Neuronal stem cell (in vitro differentiated cells): ENCODE data around the gene GPHN.

Source experiments
- DNase-seq: peaks from one replicate; pipeline ENCODE4 v3.0.0-alpha.2; 2013; ENCODE audit warnings: low spot score
- H2AFZ ChIP-seq: one replicate; pipeline ENCODE4 v1.6.1; 2013; ENCODE audit warnings: mild to moderate bottlenecking, low read length, inconsistent platforms
- H2AK5ac ChIP-seq: 2 replicates; pipeline ENCODE4 v1.6.1; 2013; ENCODE audit warnings: low read depth, mild to moderate bottlenecking, inconsistent platforms, low read length, moderate library complexity, mixed read lengths
- H2BK120ac ChIP-seq: 2 replicates; pipeline ENCODE4 v1.6.1; 2013; ENCODE audit warnings: low read depth, mild to moderate bottlenecking, inconsistent platforms, low read length, moderate library complexity, mixed read lengths
- H2BK12ac ChIP-seq: one replicate; pipeline ENCODE4 v1.6.1; 2013; ENCODE audit warnings: low read length, inconsistent platforms
- H2BK15ac ChIP-seq: 2 replicates; pipeline ENCODE4 v1.6.1; 2013; ENCODE audit warnings: mild to moderate bottlenecking, low read length, inconsistent platforms, mixed read lengths
- H2BK5ac ChIP-seq: one replicate; pipeline ENCODE4 v1.6.1; 2013; ENCODE audit warnings: inconsistent platforms, mild to moderate bottlenecking, low read length, moderate library complexity
- H3K14ac ChIP-seq: one replicate; pipeline ENCODE4 v1.6.1; 2013; ENCODE audit warnings: low read length, inconsistent platforms
- H3K18ac ChIP-seq: 2 replicates; pipeline ENCODE4 v1.6.1; 2013; ENCODE audit warnings: low read length, inconsistent platforms
- H3K23ac ChIP-seq: 2 replicates; pipeline ENCODE4 v1.6.1; 2013; ENCODE audit warnings: low read depth, mild to moderate bottlenecking, mixed read lengths, low read length, inconsistent platforms; ENCODE audit not compliant: poor library complexity
- H3K27ac ChIP-seq: replicated peaks from 3 replicates; pipeline ENCODE4 v1.5.1; 2013; ENCODE audit warnings: low read length, inconsistent platforms
- H3K27me3 ChIP-seq, 3 experiments: 2 replicates each; pipeline ENCODE4 v1.6.1; 2013; ENCODE audit warnings: low read length in 3 of 3, mild to moderate bottlenecking in 2 of 3, inconsistent platforms in 1 of 3, low read depth in 1 of 3, mixed read lengths in 1 of 3, moderate library complexity in 1 of 3; ENCODE audit not compliant: control insufficient read depth in 3 of 3, insufficient read depth in 3 of 3
- H3K36me3 ChIP-seq, 2 donors: replicated peaks in 1 of 2; 2 replicates each; pipeline ENCODE4 v1.6.1; 2013; ENCODE audit warnings: low read length in 2 of 2; ENCODE audit not compliant: control insufficient read depth in 2 of 2, insufficient read depth in 2 of 2
- H3K4ac ChIP-seq: 2 replicates; pipeline ENCODE4 v1.6.1; 2013; ENCODE audit warnings: inconsistent platforms, mild to moderate bottlenecking, low read length, moderate library complexity
- H3K4me1 ChIP-seq, 2 donors: 1 replicate in 1 of 2; 2 replicates in 1 of 2; pipeline ENCODE4 v1.6.1; 2013; ENCODE audit warnings: low read length in 2 of 2, low read depth in 1 of 2; ENCODE audit not compliant: control insufficient read depth in 2 of 2, insufficient read depth in 1 of 2
- H3K4me2 ChIP-seq: one replicate; pipeline ENCODE4 v1.6.1; 2013; ENCODE audit warnings: mild to moderate bottlenecking, low read length, inconsistent platforms; ENCODE audit not compliant: insufficient read depth, poor library complexity, severe bottlenecking
- H3K4me3 ChIP-seq, 2 donors: 2 replicates each; pipeline ENCODE4 v1.5.1; 2013; ENCODE audit warnings: low read length in 2 of 2, mild to moderate bottlenecking in 2 of 2, inconsistent platforms in 1 of 2, moderate library complexity in 1 of 2
- H3K79me1 ChIP-seq: one replicate; pipeline ENCODE4 v1.6.1; 2013; ENCODE audit warnings: low read depth, mild to moderate bottlenecking, inconsistent platforms, low read length, moderate library complexity
- H3K9ac ChIP-seq: one replicate; pipeline ENCODE4 v1.6.1; 2013; ENCODE audit warnings: mild to moderate bottlenecking, low read depth, low read length, inconsistent platforms; ENCODE audit not compliant: poor library complexity
- H3K9me3 ChIP-seq, 2 donors: replicated peaks in 1 of 2; 2 replicates each; pipeline versions ENCODE3 to v1.6.1; 2013; ENCODE audit warnings: low read length in 2 of 2, mild to moderate bottlenecking in 2 of 2, inconsistent platforms in 1 of 2, low read depth in 1 of 2, mixed read lengths in 1 of 2, moderate library complexity in 1 of 2; ENCODE audit not compliant: control insufficient read depth in 2 of 2, insufficient read depth in 1 of 2
- H4K8ac ChIP-seq: one replicate; pipeline ENCODE4 v1.6.1; 2013; ENCODE audit warnings: low read depth, mild to moderate bottlenecking, inconsistent platforms, low read length, moderate library complexity
- H4K91ac ChIP-seq: one replicate; pipeline ENCODE4 v1.6.1; 2013; ENCODE audit warnings: low read length, low read depth, mild to moderate bottlenecking, inconsistent platforms; ENCODE audit not compliant: poor library complexity
- WGBS, 2 donors: extraction: QIAGEN DNeasy Blood & Tissue Kit; methylation state at CpG; one replicate each; pipeline ENCODE4 v1.1.7; 2013; ENCODE audit warnings: missing lambda C conversion rate in 2 of 2, mixed read lengths in 1 of 2; ENCODE audit not compliant: insufficient read length in 2 of 2, insufficient replicate concordance in 1 of 2; ENCODE audit errors: extremely low coverage in 2 of 2; 5-methylcytosine and 5-hydroxymethylcytosine counted together

The GPHN gene

DNA sequence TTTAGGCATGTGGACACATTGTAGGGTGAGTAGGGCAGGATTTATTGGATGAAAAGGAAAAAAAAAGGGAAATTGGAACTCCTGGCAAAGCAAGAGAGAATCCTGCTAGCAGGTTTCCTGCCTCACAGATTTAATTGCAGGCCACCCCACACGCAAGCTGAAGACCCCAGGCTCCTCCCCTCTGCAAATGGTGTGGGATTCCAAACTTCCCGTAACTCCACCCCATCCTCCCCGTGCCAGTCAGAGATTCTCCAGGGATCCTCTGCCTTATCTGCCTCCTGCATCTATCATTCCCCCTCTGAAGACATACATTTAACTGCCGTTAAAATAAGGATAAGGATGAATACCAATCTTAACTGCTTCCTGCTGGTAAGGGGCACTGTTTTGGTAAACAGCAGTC, 431.5 kb downstream of the GPHN start:
- Histone ChIP-seq H2AFZ (no peak overlapping the region), H4K8ac (no peak overlapping the region), H3K79me1 (no peaks in the 10 kb centered on the region), H2BK15ac (no peak overlapping the region), H3K9ac (no peak overlapping the region), H3K27me3 (no peaks in the 10 kb centered on the region), H3K14ac (no peak overlapping the region), H2AK5ac (no peak overlapping the region), H3K4me1 (no peaks in the 10 kb centered on the region), H2BK5ac (no peak overlapping the region), H3K4me3 (no peak overlapping the region), H3K4me2 (no peak overlapping the region), H4K91ac (no peak overlapping the region), H3K4ac (no peak overlapping the region), H3K9me3 (peaks cover 5 to 19% of the 10 kb centered on the region in 2 donors), H3K36me3 (no peaks in the 10 kb centered on the region), H3K23ac (no peak overlapping the region), H3K27ac (no peak overlapping the region), H3K18ac (no peak overlapping the region), H2BK120ac (no peak overlapping the region), H2BK12ac (no peak overlapping the region)
- no peak for DNase-seq
- WGBS, 2 donors = no CpG with 5 or more reads among the region's 4 CpGs

DNA sequence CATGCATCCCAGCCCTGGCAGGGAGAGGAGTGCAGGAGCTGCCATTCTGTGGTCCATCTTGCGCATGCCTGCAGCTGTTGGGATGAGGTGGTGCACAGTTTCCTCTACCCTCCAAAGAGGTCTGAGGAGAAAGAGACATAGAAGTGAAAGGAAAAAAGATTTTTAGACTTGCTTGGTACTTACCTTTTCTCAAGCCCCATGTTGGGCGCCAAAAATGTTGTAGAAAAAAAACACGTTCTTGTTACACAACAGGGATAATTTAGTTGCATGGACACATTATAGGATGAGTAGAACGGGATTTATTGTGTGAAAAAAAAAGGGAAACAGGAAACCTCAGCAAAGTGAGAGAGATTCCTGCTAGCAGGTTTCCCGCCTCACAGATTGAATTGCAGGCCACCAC, 436.9 kb downstream of the GPHN start:
- no peak overlapping the region for H3K27ac ChIP-seq
- H4K91ac ChIP-seq = no peak overlapping the region
- peaks cover 12 to 40% of the 10 kb centered on the region in 2 donors for H3K9me3 ChIP-seq
- H3K27me3 ChIP-seq = no peaks in the 10 kb centered on the region
- WGBS, 2 donors = no CpG with 5 or more reads among the region's 5 CpGs
- no peak overlapping the region for H2BK120ac ChIP-seq
- no peak overlapping the region for H3K23ac ChIP-seq
- H4K8ac ChIP-seq = no peak overlapping the region
- no peak overlapping the region for H2BK15ac ChIP-seq
- DNase-seq = peak; percentile 14
- H2BK5ac ChIP-seq = no peak overlapping the region
- H3K14ac ChIP-seq = no peak overlapping the region
- no peak overlapping the region for H2AFZ ChIP-seq
- H3K4ac ChIP-seq = no peak overlapping the region
- H3K4me3 ChIP-seq = no peak overlapping the region
- no peaks in the 10 kb centered on the region for H3K79me1 ChIP-seq
- H3K9ac ChIP-seq = no peak overlapping the region
- no peak overlapping the region for H3K4me2 ChIP-seq
- H2AK5ac ChIP-seq = no peak overlapping the region
- H3K18ac ChIP-seq = no peak overlapping the region
- no peaks in the 10 kb centered on the region for H3K4me1 ChIP-seq
- H2BK12ac ChIP-seq = no peak overlapping the region
- peaks cover 0 to 21% of the 10 kb centered on the region in 2 donors for H3K36me3 ChIP-seq

DNA sequence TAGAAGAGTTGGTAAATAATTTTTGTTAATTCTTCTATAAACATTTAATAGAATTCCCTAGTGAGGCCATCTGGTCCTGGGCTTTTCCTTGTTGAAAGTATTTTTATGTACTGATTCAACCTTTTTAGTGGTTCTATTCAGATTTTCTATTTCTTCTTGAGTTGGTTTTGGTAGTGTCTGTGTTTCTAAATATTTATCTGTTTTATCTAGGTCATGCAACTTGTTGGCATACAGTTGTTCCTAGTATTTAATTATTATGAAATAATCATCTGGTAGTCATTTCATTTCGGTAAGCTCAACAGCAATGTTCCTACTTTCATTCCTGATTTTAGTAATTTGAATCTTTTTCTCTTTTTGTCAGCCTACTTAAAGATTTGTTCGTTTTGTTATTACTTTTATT, 447.2 kb downstream of the GPHN start:
- no peak overlapping the region for H2BK5ac ChIP-seq
- H3K4me2 ChIP-seq = no peak overlapping the region
- H3K14ac ChIP-seq = no peak overlapping the region
- no peak overlapping the region for H3K27ac ChIP-seq
- WGBS, 2 donors = no CpG with 5 or more reads among the region's 2 CpGs
- no peak overlapping the region for H2AK5ac ChIP-seq
- no peak overlapping the region for H2BK120ac ChIP-seq
- H3K4ac ChIP-seq = no peak overlapping the region
- H3K18ac ChIP-seq = no peak overlapping the region
- no peak overlapping the region for H3K4me3 ChIP-seq
- no peak overlapping the region for H2BK12ac ChIP-seq
- H3K23ac ChIP-seq = no peak overlapping the region
- H3K9ac ChIP-seq = no peak overlapping the region
- H4K91ac ChIP-seq = no peak overlapping the region
- DNase-seq = no peak
- no peak overlapping the region for H4K8ac ChIP-seq
- peaks cover 0 to 2% of the 10 kb centered on the region in 2 donors for H3K36me3 ChIP-seq
- no peaks in the 10 kb centered on the region for H3K79me1 ChIP-seq
- H3K9me3 ChIP-seq = peaks cover 0 to 24% of the 10 kb centered on the region in 2 donors
- H2BK15ac ChIP-seq = no peak overlapping the region
- no peaks in the 10 kb centered on the region for H3K4me1 ChIP-seq
- no peaks in the 10 kb centered on the region for H3K27me3 ChIP-seq
- no peak overlapping the region for H2AFZ ChIP-seq

DNA sequence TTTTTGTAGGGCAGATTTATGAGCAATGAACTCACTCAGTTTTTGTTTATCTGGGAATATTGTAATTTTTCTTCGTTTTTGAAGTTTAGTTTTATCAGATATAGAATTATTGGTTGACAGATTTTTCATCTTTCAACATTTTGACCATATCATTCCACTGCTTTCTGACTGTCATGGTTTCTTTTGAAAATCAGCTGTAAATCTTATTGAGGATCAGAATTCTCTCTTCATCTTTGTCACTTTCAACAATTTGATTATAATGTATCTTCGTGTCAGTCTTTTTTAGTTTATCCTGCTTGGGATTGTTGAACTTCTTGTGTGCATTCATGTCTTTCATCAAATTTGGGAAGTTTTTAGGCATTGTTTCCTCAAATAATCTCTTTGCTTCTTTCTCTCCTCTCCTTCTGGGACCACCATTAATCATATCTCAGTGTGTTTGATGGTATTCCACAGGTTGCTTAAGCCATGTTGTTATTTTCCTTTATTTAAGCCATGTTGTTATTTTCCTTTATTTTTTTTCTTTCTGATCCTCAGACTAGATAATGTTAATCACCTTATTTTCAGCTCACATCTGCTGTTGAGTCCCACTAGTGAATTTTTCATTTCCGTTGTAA, 451.6 kb downstream of the GPHN start:
- H3K23ac ChIP-seq = no peak overlapping the region
- H2BK12ac ChIP-seq = no peak overlapping the region
- H3K4ac ChIP-seq = no peak overlapping the region
- H3K4me1 ChIP-seq = no peaks in the 10 kb centered on the region
- H3K4me3 ChIP-seq = no peak overlapping the region
- H2BK15ac ChIP-seq = no peak overlapping the region
- no peaks in the 10 kb centered on the region for H3K27me3 ChIP-seq
- H4K91ac ChIP-seq = no peak overlapping the region
- no peak overlapping the region for H3K14ac ChIP-seq
- no peak overlapping the region for H3K27ac ChIP-seq
- H2BK5ac ChIP-seq = no peak overlapping the region
- no peak for DNase-seq
- H3K79me1 ChIP-seq = no peaks in the 10 kb centered on the region
- no peak overlapping the region for H3K4me2 ChIP-seq
- no peak overlapping the region for H3K9ac ChIP-seq
- H2AFZ ChIP-seq = no peak overlapping the region
- no peaks in the 10 kb centered on the region for H3K36me3 ChIP-seq
- H3K9me3 ChIP-seq = peaks cover 0 to 27% of the 10 kb centered on the region in 2 donors
- no peak overlapping the region for H2BK120ac ChIP-seq
- no peak overlapping the region for H4K8ac ChIP-seq
- H3K18ac ChIP-seq = no peak overlapping the region
- no CpG with 5 or more reads among the region's 3 CpGs for WGBS, 2 donors
- no peak overlapping the region for H2AK5ac ChIP-seq
